ENCODE results near the gene MRPL45.

Gene MRPL45

GRCh38 chr17:38349097-38349730 lies 52.2 kb downstream of the MRPL45 start:
- DNase-seq: peak; percentile 21 to 82

GRCh38 chr17:38350035-38350434 lies 53.1 kb downstream of the MRPL45 start:
- DNase-seq: no peak

- DNase-seq: peak; percentile 86 to 93
These were observed 54.6 kb downstream of the MRPL45 start, which contains the start of gene SOCS7 for GRCh38 chr17:38351412-38352222. Gene SOCS7, plus strand, starts transcription at chr17:38351844. Its CDS starts 209 bp downstream, at chr17:38352053.

- no peak for DNase-seq
These were observed 55.5 kb downstream of the MRPL45 start for GRCh38 chr17:38352245-38353085.

- no peak for DNase-seq
These were observed 56.2 kb downstream of the MRPL45 start for GRCh38 chr17:38353086-38353604.

- DNase-seq: no peak
These were observed 56.7 kb downstream of the MRPL45 start for GRCh38 chr17:38353668-38354067.

- no peak for DNase-seq
These were observed 57.5 kb downstream of the MRPL45 start for GRCh38 chr17:38354466-38354865.

GRCh38 chr17:38355251-38355650 lies 58.3 kb downstream of the MRPL45 start:
- DNase-seq: no peak

GRCh38 chr17:38357486-38358123 lies 60.6 kb downstream of the MRPL45 start:
- no peak for DNase-seq

GRCh38 chr17:38358586-38359513 lies 61.9 kb downstream of the MRPL45 start:
- DNase-seq: no peak

- no peak for DNase-seq
These were observed 64.9 kb downstream of the MRPL45 start for GRCh38 chr17:38361694-38362465.

GRCh38 chr17:38363016-38363415 lies 66.0 kb downstream of the MRPL45 start:
- DNase-seq: no peak

- DNase-seq: no peak
These were observed 67.8 kb downstream of the MRPL45 start for GRCh38 chr17:38364741-38365140.

GRCh38 chr17:38369124-38369886 lies 72.3 kb downstream of the MRPL45 start:
- no peak for DNase-seq
